Measurements from ENCODE around the gene CSRP3. TPM values are rescaled to one million over a fixed set of nuclear protein-coding genes. Genes with fewer than 3 reads are reported as not detected.

The CSRP3 gene
- total and polyA plus RNA-seq, 2 of the 4 experiments (the other 2 are of a cell fraction) = not detected

DNA sequence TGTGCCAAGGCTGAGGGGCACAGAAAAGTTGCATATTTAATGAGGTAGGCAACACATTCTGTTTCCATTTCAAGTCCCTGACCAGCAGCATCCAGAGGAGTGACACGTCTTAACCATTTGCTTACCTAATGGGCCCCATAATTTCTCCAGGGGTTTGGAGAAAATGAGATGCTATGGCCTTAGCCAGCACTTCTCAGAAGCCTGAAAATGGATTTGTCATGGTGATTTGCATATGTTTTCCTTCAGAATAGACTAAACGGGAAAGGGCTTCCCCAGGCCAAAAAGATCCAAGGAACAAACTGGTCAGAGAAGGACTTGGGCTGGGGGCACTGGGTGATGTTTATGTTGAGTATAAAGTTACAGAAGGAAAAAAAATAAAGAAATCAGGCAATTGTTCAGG is 16.7 kb downstream of the CSRP3 start:
- ATAC-seq (ENCODE audit: low read depth) (no peak), DNase-seq (no peak)
- in situ Hi-C loops (cut with MboI; ENCODE audit: low sequenced_read_pairs) (no loop called here), dilution Hi-C loops (cut with HindIII; ENCODE audit: low sequenced_read_pairs, unreplicated experiment) (no loop called here), intact Hi-C loops (cut with micrococcal nuclease) (no loop called here)
- Histone ChIP-seq H2AK5ac (ENCODE audit: low read depth, low read length) (no peak overlapping the region), H3K4me2 (ENCODE audit: low read depth, low read length) (no peak overlapping the region), H3K27me3 (ENCODE audit: control insufficient read depth, insufficient read depth, low read length) (no peaks in the 10 kb centered on the region), H2BK20ac (ENCODE audit: low read depth, low read length) (no peak overlapping the region), H3K18ac (ENCODE audit: low read depth, low read length) (no peak overlapping the region), H3K23ac (ENCODE audit: low read depth, low read length) (no peak overlapping the region), H4K5ac (ENCODE audit: low read depth, low read length) (no peak overlapping the region), H2BK15ac (ENCODE audit: low read depth, low read length) (no peak overlapping the region), H2AFZ (replicated peaks; ENCODE audit: low read length, poor library complexity) (no peak overlapping the region), H3K27ac (ENCODE audit: insufficient read depth, low read length) (no peak overlapping the region), H2AK9ac (replicated peaks; ENCODE audit: low read depth, low read length, poor library complexity) (no peak overlapping the region), H3K4ac (ENCODE audit: low read depth, low read length) (no peak overlapping the region), H3K79me1 (ENCODE audit: low read depth in 1 of 2, low read length in 2 of 2) (no peaks in the 10 kb centered on the region), H4K8ac (ENCODE audit: low read depth in 2 of 2, low read length in 2 of 2) (no peak overlapping the region), H4K20me1 (ENCODE audit: insufficient read depth, low read length) (no peaks in the 10 kb centered on the region), H3K9me3 (ENCODE audit: control insufficient read depth, insufficient read depth, low read length) (no peaks in the 10 kb centered on the region), H4K91ac (ENCODE audit: insufficient read depth, low read depth, low read length) (no peak overlapping the region), H3K56ac (ENCODE audit: extremely low read depth, insufficient read depth, low read length) (no peak overlapping the region), H3K14ac (replicated peaks; ENCODE audit: low read depth, low read length) (no peak overlapping the region), H3K4me3 (ENCODE audit: insufficient read depth, low read depth, low read length) (no peak overlapping the region), H2BK5ac (ENCODE audit: low read depth, low read length, poor library complexity, severe bottlenecking) (no peak overlapping the region), H3K36me3 (ENCODE audit: control insufficient read depth, insufficient read depth, low read length) (no peaks in the 10 kb centered on the region), H2BK120ac (ENCODE audit: low read depth, low read length) (no peak overlapping the region), H3K9ac (ENCODE audit: low read depth, low read length) (no peak overlapping the region), H3K4me1 (ENCODE audit: control insufficient read depth, insufficient read depth, low read length) (no peaks in the 10 kb centered on the region), H3K9me1 (ENCODE audit: insufficient read depth, low read length) (0 out of 2 replicates have a peak, but pooled peaks cover 3% of the 10 kb centered on the region)
- no CpG with 5 or more reads among the region's 2 CpGs for WGBS, 2 experiments (ENCODE audit: extremely low coverage in 2 of 2, insufficient read length in 1 of 2)
- no peak for TF ChIP-seq BHLHE40 (IDR thresholded peaks at IDR 0.05; ENCODE audit: low read depth, low read length)
- TF ChIP-seq MXI1 (IDR thresholded peaks at IDR 0.05; ENCODE audit: borderline replicate concordance, low read depth, low read length) = no peak
- no peak for TF ChIP-seq MAFK (IDR thresholded peaks at IDR 0.05; ENCODE audit: low read depth, low read length)
- TF ChIP-seq FOS (IDR thresholded peaks at IDR 0.05; ENCODE audit: low read depth, low read length) = no peak
- TF ChIP-seq, protein P1, sequence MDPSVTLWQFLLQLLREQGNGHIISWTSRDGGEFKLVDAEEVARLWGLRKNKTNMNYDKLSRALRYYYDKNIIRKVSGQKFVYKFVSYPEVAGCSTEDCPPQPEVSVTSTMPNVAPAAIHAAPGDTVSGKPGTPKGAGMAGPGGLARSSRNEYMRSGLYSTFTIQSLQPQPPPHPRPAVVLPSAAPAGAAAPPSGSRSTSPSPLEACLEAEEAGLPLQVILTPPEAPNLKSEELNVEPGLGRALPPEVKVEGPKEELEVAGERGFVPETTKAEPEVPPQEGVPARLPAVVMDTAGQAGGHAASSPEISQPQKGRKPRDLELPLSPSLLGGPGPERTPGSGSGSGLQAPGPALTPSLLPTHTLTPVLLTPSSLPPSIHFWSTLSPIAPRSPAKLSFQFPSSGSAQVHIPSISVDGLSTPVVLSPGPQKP (IDR thresholded peaks at IDR 0.05; ENCODE audit: borderline replicate concordance, low read depth, low read length) = no peak
- TF ChIP-seq CEBPB (IDR thresholded peaks at IDR 0.05; ENCODE audit: low read depth, low read length) = no peak
- no peak for TF ChIP-seq POLR2A (IDR thresholded peaks at IDR 0.05; ENCODE audit: low read depth, low read length)
- TF ChIP-seq, protein P2, sequence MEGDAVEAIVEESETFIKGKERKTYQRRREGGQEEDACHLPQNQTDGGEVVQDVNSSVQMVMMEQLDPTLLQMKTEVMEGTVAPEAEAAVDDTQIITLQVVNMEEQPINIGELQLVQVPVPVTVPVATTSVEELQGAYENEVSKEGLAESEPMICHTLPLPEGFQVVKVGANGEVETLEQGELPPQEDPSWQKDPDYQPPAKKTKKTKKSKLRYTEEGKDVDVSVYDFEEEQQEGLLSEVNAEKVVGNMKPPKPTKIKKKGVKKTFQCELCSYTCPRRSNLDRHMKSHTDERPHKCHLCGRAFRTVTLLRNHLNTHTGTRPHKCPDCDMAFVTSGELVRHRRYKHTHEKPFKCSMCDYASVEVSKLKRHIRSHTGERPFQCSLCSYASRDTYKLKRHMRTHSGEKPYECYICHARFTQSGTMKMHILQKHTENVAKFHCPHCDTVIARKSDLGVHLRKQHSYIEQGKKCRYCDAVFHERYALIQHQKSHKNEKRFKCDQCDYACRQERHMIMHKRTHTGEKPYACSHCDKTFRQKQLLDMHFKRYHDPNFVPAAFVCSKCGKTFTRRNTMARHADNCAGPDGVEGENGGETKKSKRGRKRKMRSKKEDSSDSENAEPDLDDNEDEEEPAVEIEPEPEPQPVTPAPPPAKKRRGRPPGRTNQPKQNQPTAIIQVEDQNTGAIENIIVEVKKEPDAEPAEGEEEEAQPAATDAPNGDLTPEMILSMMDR (conservative IDR thresholded peaks at IDR 0.05; ENCODE audit: low read depth, low read length) = no peak
- TF ChIP-seq, protein P3, sequence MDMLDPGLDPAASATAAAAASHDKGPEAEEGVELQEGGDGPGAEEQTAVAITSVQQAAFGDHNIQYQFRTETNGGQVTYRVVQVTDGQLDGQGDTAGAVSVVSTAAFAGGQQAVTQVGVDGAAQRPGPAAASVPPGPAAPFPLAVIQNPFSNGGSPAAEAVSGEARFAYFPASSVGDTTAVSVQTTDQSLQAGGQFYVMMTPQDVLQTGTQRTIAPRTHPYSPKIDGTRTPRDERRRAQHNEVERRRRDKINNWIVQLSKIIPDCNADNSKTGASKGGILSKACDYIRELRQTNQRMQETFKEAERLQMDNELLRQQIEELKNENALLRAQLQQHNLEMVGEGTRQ (IDR thresholded peaks at IDR 0.05; ENCODE audit: low read depth, low read length) = no peak
- TF ChIP-seq MAZ (IDR thresholded peaks at IDR 0.05; ENCODE audit: borderline replicate concordance, low read depth, low read length) = no peak
- TF ChIP-seq NFE2L2 (IDR thresholded peaks at IDR 0.05; ENCODE audit: low read depth, low read length) = no peak
- POLR2A ChIA-PET (ENCODE audit: unreplicated experiment) = no interaction called here
- BruUV-seq (replicated peaks) = no TSS peak
- CTCF ChIA-PET = no interaction called here

All from IMR-90 (cell line).